IPS-NIHi11 (cell line): Measurements from ENCODE around the gene RPGR.

Source experiments
- DNase-seq: peaks from one replicate; pipeline ENCODE4 v3.0.0; 2012; ENCODE audit warnings: mixed read lengths, low spot score

Gene RPGR

GRCh38 chrX:38320819-38321218, 6.5 kb downstream of the RPGR start:
- DNase-seq: no peak

- no peak for DNase-seq
Observed at GRCh38 chrX:38318606-38319005, 8.7 kb downstream of the RPGR start.

- DNase-seq: no peak
Observed at GRCh38 chrX:38318196-38318595, 9.1 kb downstream of the RPGR start.

DNA sequence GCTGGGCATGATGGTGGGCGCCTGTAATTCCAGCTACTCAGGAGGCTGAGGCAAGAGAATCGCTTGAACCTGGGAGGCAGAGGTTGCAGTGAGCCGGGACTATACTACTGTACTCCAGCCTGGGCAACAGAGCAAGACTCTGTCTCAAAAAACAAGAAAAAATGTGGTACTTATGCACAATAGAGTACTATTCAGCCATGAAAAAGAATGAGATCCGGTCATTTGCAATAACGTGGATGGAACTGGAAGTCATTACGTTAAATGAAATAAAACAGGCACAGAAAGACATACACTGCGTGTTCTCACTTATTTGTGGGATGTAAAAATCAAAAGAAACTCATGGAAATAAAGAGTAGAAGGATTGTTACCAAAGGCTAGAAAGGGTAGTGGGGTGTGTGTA, 12.1 kb downstream of the RPGR start:
- DNase-seq: no peak

DNA sequence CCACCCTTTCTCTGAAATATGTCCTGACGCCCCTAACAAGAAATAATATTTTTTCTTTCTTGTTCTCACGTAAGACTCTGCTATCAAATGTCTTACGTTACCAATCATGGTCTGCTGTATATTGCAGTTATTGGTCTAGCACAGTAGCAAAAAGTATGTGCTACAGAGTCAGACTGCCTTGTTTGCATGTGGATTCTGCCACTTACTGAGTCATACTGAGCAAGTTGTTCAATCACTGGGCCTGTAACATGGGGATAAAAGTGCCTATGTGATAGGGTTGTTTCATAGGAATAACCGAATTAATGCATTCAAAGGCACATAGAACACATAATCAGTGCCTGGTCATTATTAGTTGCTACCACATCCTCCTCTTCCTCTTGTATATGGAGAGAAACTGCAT, 14.1 kb downstream of the RPGR start:
- DNase-seq: no peak

- no peak for DNase-seq
Observed at GRCh38 chrX:38312436-38312835, 14.9 kb downstream of the RPGR start.

GRCh38 chrX:38311743-38312142, 15.6 kb downstream of the RPGR start:
- DNase-seq: no peak

GRCh38 chrX:38305971-38306370, 21.3 kb downstream of the RPGR start:
- no peak for DNase-seq

- no peak for DNase-seq
Observed at GRCh38 chrX:38304010-38304409, 23.3 kb downstream of the RPGR start.

- DNase-seq: no peak
Observed at GRCh38 chrX:38293741-38294140, 33.6 kb downstream of the RPGR start.

DNA sequence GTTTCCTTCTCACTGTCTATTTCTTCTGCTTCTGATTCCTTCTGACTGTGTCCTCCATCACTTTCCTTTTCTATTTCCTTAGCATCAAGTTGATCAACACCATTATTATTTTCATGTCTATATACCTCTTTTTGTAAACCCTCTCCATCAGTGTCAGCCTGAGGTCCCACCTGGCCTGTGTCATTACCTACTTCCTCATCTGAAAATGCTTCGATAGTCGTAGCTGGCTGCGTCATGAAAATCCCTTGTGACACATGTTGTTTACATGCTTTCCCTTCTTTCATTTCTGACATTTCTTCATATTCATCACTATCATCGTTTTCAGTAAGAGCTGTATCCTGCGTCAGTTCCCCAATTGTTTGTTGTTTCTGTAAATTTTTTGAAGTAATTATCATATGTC, 39.6 kb downstream of the RPGR start:
- DNase-seq: no peak

- DNase-seq: no peak
Observed at GRCh38 chrX:38285649-38286048, 41.7 kb downstream of the RPGR start.

DNA sequence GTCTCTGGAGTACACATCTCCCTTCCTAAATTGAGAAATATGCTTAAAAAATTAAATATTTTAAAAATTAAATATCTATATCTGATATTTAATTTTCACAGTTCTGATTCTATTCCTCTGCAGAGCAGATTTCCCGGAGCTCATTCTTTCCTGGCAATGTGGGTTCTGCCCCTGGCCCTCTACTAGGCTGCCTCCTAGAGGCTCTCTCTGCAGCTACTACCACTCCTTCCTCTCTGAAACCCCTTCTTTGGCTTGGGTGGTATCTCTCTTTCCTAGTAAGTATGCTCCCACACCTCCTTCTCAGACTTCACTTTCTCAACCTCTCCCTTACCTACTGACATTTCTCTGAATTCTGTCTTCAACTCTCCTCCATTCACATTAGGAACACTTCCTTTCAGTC, 45.3 kb downstream of the RPGR start:
- DNase-seq: no peak

- no peak for DNase-seq
Observed at GRCh38 chrX:38279188-38279587, 48.1 kb downstream of the RPGR start.

DNA sequence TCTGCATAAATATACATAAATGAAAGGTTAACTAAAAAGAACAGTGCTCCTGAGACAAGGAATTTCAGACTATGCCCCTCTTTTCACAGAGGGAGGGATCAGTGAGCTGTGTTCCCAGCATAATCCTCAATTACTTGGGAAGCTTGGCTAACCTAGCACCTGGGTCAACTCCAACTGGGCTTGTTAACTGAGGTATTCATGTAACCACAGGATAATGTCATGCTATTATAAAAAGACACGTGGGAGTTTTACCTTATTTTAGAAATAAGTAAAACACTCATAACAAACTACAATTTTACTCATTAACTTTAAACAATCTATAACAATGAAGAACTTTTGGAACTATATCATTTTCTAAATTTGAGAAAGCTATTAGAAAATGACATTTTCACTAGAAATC, 48.6 kb downstream of the RPGR start:
- DNase-seq: no peak

DNA sequence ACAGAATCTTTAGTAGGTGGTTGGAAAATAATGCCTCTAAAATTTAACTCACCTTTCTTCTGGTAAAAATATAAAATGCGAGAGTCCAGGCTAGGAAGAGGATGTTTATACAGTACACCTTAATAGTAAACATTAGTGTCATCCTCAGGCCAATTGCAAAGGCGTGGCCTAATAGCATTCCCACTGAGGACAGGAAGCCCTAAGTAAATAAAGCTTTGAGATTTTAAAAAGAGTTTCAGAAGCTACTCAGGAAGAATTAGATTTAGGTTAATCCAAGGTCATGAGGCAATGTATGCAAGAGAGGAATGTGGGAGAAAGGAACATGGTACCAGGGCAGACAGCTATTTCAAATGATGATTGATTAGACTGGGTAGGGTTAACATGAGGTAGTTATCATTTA, 49.5 kb downstream of the RPGR start:
- no peak for DNase-seq

DNA sequence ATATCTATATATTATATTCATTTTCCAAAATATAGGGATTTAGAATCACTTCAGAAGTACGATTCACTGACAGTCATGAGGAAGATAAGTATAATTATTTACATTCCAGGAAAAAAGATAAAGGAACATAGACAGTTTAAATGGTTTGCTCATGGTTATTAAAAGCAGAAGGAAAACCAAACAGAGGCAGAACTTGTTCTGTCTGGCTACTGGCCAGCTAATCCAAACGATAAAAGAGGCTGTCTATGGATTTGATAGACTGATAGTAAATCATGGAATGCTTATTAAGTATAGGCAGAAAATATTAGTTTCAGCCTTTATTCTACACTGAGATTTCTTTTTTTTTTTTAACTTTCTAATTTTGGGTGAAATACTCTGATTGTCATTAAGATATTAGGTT, 50.2 kb downstream of the RPGR start:
- DNase-seq: no peak

GRCh38 chrX:38276089-38276488, 51.2 kb downstream of the RPGR start:
- no peak for DNase-seq

DNA sequence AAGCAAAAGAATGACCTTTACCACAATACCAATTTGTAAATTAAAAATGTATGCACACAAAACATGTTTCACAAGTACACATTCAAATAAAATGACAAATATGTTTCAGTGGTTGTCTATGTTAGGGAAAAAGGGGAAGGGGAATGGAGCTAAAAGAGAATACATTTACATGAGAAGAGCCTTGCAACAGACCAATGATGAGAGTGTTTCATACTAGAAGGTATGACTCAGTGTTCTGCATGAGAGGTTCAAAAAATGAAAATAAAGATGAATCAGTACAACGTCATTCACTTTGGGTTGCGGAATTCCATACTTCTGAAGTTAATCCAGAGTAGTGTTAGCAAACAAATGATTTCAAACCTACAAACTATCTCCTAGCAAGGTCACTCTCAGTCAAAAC, 51.7 kb downstream of the RPGR start:
- no peak for DNase-seq

GRCh38 chrX:38273453-38273852, 53.9 kb downstream of the RPGR start:
- DNase-seq: no peak

DNA sequence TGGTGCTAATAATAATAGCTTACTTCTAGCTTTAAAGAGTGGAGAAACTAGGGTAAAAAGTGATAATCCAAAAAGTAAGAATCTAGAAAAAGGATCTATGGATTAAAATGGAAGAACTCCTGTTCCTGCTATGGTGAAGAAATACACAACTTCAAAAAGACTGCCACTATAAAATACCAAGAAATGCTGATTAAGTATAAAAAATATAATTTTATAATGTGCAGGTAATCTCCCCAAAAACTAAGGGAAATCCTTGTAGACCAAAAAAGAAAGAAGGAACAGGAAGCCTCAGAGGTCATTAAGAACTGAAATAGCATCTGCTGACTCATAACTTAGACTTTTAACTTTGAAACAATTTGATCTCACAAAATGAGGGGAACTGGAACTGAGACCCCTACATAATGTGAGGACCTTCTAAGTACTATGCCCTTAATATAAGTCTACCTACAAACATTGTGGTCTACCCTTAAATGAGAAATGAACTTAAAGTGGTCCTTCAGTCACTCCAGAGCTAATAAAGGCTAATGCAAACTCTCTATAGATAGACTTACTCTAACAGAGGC, 56.1 kb downstream of the RPGR start:
- DNase-seq: no peak

DNA sequence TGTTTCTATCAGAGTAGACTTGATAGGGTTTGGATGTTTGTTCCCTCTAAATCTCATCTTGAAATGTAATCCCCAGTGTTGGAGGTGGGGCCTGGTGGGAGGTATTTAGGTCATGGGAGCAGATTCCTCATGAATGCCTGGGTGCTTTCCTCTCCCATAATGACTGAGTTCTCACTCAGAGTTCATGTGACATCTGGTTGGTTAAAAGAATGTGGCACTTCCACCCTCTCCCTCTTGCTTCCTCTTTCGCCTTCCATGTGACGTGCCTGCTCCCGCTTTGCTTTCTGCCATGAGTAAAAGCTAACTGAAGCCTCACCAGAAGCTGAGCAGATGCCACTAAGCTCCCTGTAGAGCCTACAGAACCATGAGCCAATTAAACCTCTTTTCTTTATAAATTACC, 59.3 kb downstream of the RPGR start:
- no peak for DNase-seq

GRCh38 chrX:38262715-38263620, 64.3 kb downstream of the RPGR start:
- DNase-seq: no peak

- peak; percentile 57 for DNase-seq
Observed at GRCh38 chrX:38260231-38260630, 67.1 kb downstream of the RPGR start.
